HCT116 (cell line): ENCODE measurements around the gene LMNA. TPM values are rescaled to one million over a fixed set of nuclear protein-coding genes. Genes with fewer than 3 reads are reported as not detected.
A peak's percentile ranks its signal among the peaks of the same experiment; 100 is the strongest.
"Not testable (repeated sequence)": the region's sequence is repeated elsewhere in the genome, so short reads cannot be mapped to it uniquely, and the experiment has no call there.

Experiments used
- ATAC-seq: fragments of 200-7000 bp; cut with Tn5 transposase; 2 replicates; pipeline ENCODE4 v1.9.1; 2020; ENCODE audit warnings: mild to moderate bottlenecking, moderate library complexity
- BruUV-seq: library from RNA; stranded (reverse); fragments of 400-500 nt; replicated peaks from 2 replicates; lab custom pipeline; 2021; lab: Mats Ljungman, UMichigan
- CTCF ChIA-PET: fragments of 300-600 bp; sonication (Branson Sonifier 250); formaldehyde crosslinking; loops from one replicate; lab custom pipeline; 2021; ENCODE audit warnings: antibody characterized with exemption; lab: Charles Lee
- POLR2A ChIA-PET: fragments of 300-600, 350-600 bp; sonication (Branson Sonifier 250); formaldehyde crosslinking; loops from one replicate; lab custom pipeline; 2021; ENCODE audit warnings: antibody characterized with exemption; lab: Charles Lee
- RAD21 ChIA-PET, 2 experiments: fragments of 300-600 bp; sonication (Branson Sonifier 250); formaldehyde crosslinking; loops; one replicate each; lab custom pipeline; 2023; ENCODE audit warnings: low total read pairs in 2 of 2; ENCODE audit not compliant: uncharacterized antibody in 2 of 2, unreplicated experiment in 2 of 2, low non-redundant PET in 1 of 2; lab: Charles Lee
- DNase-seq: peaks from one replicate; pipeline ENCODE4 v3.0.0-alpha.2; 2010; ENCODE audit warnings: low read depth, low spot score
- H2AFZ ChIP-seq: fragments of 200-600 bp; shearing (Covaris generic), sonication (generic); 2 replicates; pipeline ENCODE4 v1.6.1; 2017; ENCODE audit warnings: low read depth, mixed run types, mixed read lengths, antibody characterized with exemption, low read length; ENCODE audit not compliant: poor library complexity, severe bottlenecking
- H3K27ac ChIP-seq: 2 replicates; pipeline ENCODE4 v1.5.1; 2012; ENCODE audit warnings: low read depth, low read length
- H3K27me3 ChIP-seq: fragments of 200-600 bp; sonication (generic); 2 replicates; pipeline ENCODE4 v1.6.1; 2016; ENCODE audit warnings: mixed run types, low read length, mixed read lengths; ENCODE audit not compliant: insufficient read depth
- H3K36me3 ChIP-seq, 2 experiments: fragments of 200-500 bp in 1 of 2; fragments of 200-600 bp in 1 of 2; sonication (Bioruptor generic) in 1 of 2; sonication (generic) in 1 of 2; 2 replicates each; pipeline versions ENCODE4 v1.5.1 to v1.6.1; 2014 to 2016; ENCODE audit warnings: low read length in 2 of 2, inconsistent platforms in 1 of 2, mixed read lengths in 1 of 2, mixed run types in 1 of 2; ENCODE audit not compliant: insufficient read depth in 2 of 2, control insufficient read depth in 1 of 2
- H3K4me1 ChIP-seq, 2 experiments: fragments of 200-600 bp in 1 of 2; sonication (generic) in 1 of 2; 2 replicates each; pipeline versions ENCODE4 v1.5.1 to v1.6.1; 2012 to 2017; ENCODE audit warnings: low read length in 2 of 2, inconsistent platforms in 1 of 2, mild to moderate bottlenecking in 1 of 2, mixed read lengths in 1 of 2, mixed run types in 1 of 2, moderate library complexity in 1 of 2; ENCODE audit not compliant: insufficient read depth in 2 of 2, control insufficient read depth in 1 of 2
- H3K4me2 ChIP-seq: fragments of 200-600 bp; sonication (generic); 2 replicates; pipeline ENCODE4 v1.6.1; 2017; ENCODE audit warnings: mixed run types, low read length, mixed read lengths
- H3K4me3 ChIP-seq, 2 experiments: fragments of 200-600 bp in 1 of 2; sonication (generic) in 1 of 2; replicated peaks in 1 of 2; 2 replicates each; pipeline ENCODE4 v1.5.1; 2011 to 2016; ENCODE audit warnings: low read length in 2 of 2, control low read depth in 1 of 2, low read depth in 1 of 2, mild to moderate bottlenecking in 1 of 2, mixed read lengths in 1 of 2, mixed run types in 1 of 2
- H3K79me2 ChIP-seq: fragments of 200-600 bp; sonication (generic); 2 replicates; pipeline ENCODE4 v1.6.1; 2017; ENCODE audit warnings: mild to moderate bottlenecking, mixed run types, low read length, moderate library complexity, mixed read lengths; ENCODE audit not compliant: insufficient read depth
- H3K9ac ChIP-seq: fragments of 200-600 bp; sonication (generic); 2 replicates; pipeline ENCODE4 v1.6.1; 2016; ENCODE audit warnings: low read length, mixed read lengths
- H3K9me2 ChIP-seq: fragments of 200-600 bp; sonication (generic), shearing (Covaris generic); 2 replicates; pipeline ENCODE4 v1.6.1; 2017; ENCODE audit warnings: mixed run types, mild to moderate bottlenecking, moderate library complexity; ENCODE audit not compliant: insufficient read depth
- H3K9me3 ChIP-seq, 2 experiments: fragments of 200-500 bp in 1 of 2; fragments of 200-600 bp in 1 of 2; sonication (Bioruptor generic) in 1 of 2; sonication (generic) in 1 of 2; 2 replicates each; pipeline ENCODE4 v1.6.1; 2014 to 2017; ENCODE audit warnings: low read length in 2 of 2, mixed read lengths in 2 of 2, inconsistent platforms in 1 of 2, low read depth in 1 of 2, mild to moderate bottlenecking in 1 of 2, mixed run types in 1 of 2, moderate library complexity in 1 of 2; ENCODE audit not compliant: control insufficient read depth in 1 of 2, insufficient read depth in 1 of 2
- H4K20me1 ChIP-seq: fragments of 200-600 bp; sonication (generic), shearing (Covaris generic); 2 replicates; pipeline ENCODE4 v1.6.1; 2017; ENCODE audit warnings: mixed run types, mild to moderate bottlenecking, moderate library complexity; ENCODE audit not compliant: insufficient read depth
- POLR2AphosphoS5 ChIP-seq: IDR thresholded peaks from 2 replicates; pipeline ENCODE4 v1.6.1; 2011; ENCODE audit warnings: mild to moderate bottlenecking, low read depth, low read length, moderate library complexity
- REST ChIP-seq: IDR thresholded peaks from 2 replicates; pipeline ENCODE4 v1.6.1; 2012; ENCODE audit warnings: low read depth
- intact Hi-C: fragments of 100-400 bp; cut with micrococcal nuclease; formaldehyde crosslinking; loops from 2 replicates; pipeline ENCODE4 v1.10.0; 2022
- total RNA-seq: library from RNA; stranded (reverse); gene quantifications from one replicate; pipeline ENCODE4 v1.2.1, GENCODE V29; 2021; ENCODE audit not compliant: unreplicated experiment

Gene LMNA
- total RNA-seq, 1 experiment from 2014 or later: 528 TPM

DNA sequence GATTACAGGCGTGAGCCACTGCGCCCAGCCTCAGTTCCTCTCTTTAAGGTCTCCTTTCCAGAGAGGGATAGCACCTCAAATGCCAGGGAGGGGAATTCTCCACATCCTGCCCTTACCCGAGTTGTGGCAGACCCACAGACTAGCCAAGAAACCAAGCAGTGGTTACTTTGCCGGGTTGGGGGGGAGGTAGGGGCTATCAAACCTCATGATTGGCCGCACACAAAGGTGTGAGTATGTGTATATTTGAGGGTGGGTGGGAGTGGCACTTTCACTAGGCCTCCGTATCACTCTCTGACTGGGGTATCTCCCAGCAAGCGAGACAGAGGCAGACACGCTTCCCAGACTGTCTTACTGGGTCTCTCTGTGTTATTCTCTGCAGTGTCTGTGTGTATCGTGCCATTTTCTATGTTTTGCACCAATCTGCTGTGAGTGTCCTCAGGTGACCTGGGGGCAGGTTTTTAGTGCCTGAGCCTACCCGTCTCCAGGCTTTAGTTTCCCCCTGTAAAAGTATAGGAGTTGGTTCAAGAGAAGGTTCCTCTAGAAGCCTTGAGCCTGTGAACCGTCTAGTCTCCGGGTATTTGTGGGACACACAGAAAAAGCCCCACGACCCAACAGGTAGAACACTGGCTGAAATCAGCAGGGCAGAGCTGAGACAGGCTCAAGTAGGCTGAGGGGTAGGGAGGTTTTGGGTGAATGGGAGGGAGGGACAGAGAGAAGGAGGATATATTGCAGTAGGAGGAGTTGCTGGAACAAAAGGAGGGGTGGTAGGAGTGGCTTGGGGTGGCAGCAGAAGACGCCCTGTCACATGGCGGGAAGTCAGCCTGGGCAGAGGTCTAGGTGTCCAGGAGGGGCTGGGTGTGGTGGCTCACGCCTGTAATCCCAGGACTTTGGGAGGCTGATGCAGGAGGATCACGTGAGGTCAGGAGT, 10.3 kb downstream of the LMNA start:
- peak overlapping the region; percentile 90 for H3K4me2 ChIP-seq
- DNase-seq: no peak
- peak overlapping the region; percentile 52 for H3K4me3 ChIP-seq
- ChIA-PET RAD21 (interaction anchor here in 1 of 2 experiments (1.1 kb wide), 1 partner anchor 18 kb away, joined by 3 read pairs; no protein-coding TSS in a partner anchor), POLR2A (interaction anchor here (0.6 to 6.1 kb wide), 7 partner anchors 11 to 184 kb away, joined by 3 to 56 read pairs (median 4); partner anchors contain the start of gene LMNA)
- peak overlapping the region; percentile 95 for H3K27ac ChIP-seq
- peaks cover 79 to 100% of the 10 kb centered on the region in 2 experiments for H3K4me1 ChIP-seq
- H4K20me1 ChIP-seq: peaks cover 4% of the 10 kb centered on the region; the same call in 1 of the 2 replicates
- peaks cover 99% of the 10 kb centered on the region for H3K79me2 ChIP-seq
- no peak overlapping the region for H2AFZ ChIP-seq
- peak; percentile 75 for TF ChIP-seq POLR2AphosphoS5
- TF ChIP-seq REST: no peak
- TF ChIP-seq, all 23 proteins: peak for 1
- Histone ChIP-seq H3K9me3 (no peaks in the 10 kb centered on the region), H3K9ac (peak overlapping the region; percentile 75), H3K9me2 (no peaks in the 10 kb centered on the region), H3K36me3 (peaks cover 0 to 15% of the 10 kb centered on the region in 2 experiments; a peak in 1 of 4 replicates), H3K27me3 (no peaks in the 10 kb centered on the region)
- BruUV-seq: TSS peak; percentile 95
- peak; percentile 28 for ATAC-seq
- intact Hi-C loops: no loop called here
- CTCF ChIA-PET: interaction anchor here (0.6 to 8.4 kb wide), 6 partner anchors 11 to 27 kb away, joined by 3 to 189 read pairs (median 10); partner anchors contain the start of gene LMNA

GRCh38 chr1:156125544-156125943, 11.0 kb downstream of the LMNA start:
- H3K79me2 ChIP-seq: peaks cover 99% of the 10 kb centered on the region
- DNase-seq, H2AFZ ChIP-seq, H3K9me2 ChIP-seq, ATAC-seq, H3K27me3 ChIP-seq, BruUV-seq, H4K20me1 ChIP-seq, H3K9me3 ChIP-seq, intact Hi-C loops: not testable (repeated sequence)
- ChIA-PET CTCF (interaction anchor here (1.5 to 8.4 kb wide), 5 partner anchors 12 to 28 kb away, joined by 6 to 189 read pairs (median 11); partner anchors contain the start of gene LMNA), RAD21 (interaction anchor here in 1 of 2 experiments (0.7 to 1.1 kb wide), 2 partner anchors 19 to 30 kb away, joined by 3 read pairs; no protein-coding TSS in a partner anchor), POLR2A (interaction anchor here (0.6 to 6.1 kb wide), 7 partner anchors 12 to 185 kb away, joined by 3 to 56 read pairs (median 4); partner anchors contain the start of gene LMNA)
- H3K4me2 ChIP-seq: peak overlapping the region; percentile 90
- H3K27ac ChIP-seq: peak overlapping the region; percentile 95
- peak overlapping the region; percentile 75 for H3K9ac ChIP-seq
- peaks cover 1 to 15% of the 10 kb centered on the region in 2 experiments; a peak in 3 of 4 replicates for H3K36me3 ChIP-seq
- peak overlapping the region; percentile 52 for H3K4me3 ChIP-seq
- peaks cover 77 to 100% of the 10 kb centered on the region in 2 experiments for H3K4me1 ChIP-seq
